HG03025 (cell line): ENCODE results near the gene ZNF205.

ENCODE experiments used
- ATAC-seq: cut with Tn5 transposase; IDR thresholded peaks from one replicate; pipeline ENCODE4 v1.9.1; 2021; ENCODE audit warnings: mild to moderate bottlenecking, moderate library complexity; ENCODE audit not compliant: unreplicated experiment, low FRiP score

ZNF205 gene

DNA sequence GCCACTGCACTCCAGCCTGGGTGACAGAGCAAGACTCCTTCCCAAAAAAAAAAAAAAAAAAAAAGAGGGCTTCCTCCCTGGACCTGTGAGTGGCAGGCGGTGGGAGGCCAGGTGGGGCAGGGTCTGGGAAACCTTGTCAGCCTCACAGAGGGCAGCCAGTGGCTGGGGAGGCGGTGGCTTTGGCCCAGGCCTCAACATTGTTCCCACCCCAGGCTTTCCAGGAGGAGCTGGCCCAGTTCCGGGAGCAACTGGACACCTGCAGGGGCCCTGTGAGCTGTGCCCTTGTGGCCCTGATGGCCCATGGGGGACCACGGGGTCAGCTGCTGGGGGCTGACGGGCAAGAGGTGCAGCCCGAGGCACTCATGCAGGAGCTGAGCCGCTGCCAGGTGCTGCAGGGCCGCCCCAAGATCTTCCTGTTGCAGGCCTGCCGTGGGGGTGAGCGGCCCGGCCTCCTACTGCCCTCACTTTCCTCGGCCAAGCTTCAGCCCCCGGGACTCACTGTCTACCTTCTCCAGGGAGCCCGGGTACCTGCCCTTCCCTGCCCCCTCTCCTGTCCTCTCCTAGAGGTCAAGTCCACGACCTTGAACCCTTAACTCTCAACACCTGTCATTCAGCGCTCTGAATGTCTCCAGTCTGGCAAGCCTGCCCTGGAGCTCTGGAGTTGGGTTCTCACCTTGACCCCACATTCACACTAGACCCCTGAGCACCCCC lies 34.8 kb downstream of the ZNF205 start:
- ATAC-seq, result no peak

DNA sequence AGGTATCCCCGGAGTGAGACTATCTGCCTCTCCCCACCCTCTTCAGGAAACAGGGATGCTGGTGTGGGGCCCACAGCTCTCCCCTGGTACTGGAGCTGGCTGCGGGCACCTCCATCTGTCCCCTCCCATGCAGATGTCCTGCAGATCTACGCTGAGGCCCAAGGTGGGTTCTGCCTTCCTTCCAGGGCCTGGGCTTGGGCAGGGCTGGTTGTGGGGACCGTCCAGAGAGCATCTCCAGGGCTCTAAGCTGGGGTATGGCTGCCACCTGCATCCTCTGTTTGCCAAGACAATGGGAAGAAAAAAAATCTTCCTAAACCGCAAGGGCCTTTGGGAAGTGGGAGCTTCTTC lies 35.3 kb downstream of the ZNF205 start:
- ATAC-seq, result no peak

DNA sequence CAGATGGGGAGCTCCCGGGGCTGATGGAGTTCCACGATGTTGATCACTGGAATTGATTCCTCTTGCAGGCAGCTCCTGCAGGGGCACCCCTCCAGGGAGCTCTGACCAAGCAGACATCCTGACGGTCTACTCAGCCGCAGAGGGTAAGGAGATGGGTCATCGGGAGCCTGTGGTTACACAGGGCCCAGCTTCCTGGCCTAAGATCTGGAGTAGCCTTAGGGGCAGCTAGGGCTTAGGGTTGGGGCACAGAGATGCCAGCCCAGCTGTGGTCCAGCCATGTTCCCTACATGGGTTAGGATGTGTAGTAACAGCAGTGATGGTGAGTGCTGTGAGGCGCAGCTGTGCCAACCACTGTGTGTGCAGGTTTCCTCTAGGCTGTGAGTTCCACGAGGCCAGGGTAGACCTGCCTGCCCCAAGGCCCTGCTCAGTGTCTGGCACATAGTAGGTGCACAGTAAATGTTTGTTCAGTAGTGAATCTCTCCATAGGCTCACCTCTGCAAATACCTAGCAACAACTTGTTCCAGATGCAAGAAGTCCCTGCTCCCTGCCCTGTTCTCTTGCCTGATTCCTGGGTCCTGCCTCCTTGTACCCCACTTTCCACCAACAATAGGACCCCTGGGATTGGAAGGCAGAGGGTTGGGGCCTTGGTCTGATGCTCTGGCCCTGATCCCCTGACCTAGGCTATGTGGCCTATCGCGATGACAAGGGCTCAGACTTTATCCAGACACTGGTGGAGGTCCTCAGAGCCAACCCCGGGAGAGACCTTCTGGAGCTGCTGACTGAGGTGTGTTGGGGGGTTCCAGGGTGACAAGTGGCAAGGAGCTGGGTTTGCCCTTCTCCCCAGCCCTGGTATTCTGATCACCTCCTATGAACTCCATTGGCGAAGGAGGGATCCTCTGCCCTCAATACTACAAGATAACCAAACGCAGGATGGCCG lies 36.1 kb downstream of the ZNF205 start:
- no peak for ATAC-seq

DNA sequence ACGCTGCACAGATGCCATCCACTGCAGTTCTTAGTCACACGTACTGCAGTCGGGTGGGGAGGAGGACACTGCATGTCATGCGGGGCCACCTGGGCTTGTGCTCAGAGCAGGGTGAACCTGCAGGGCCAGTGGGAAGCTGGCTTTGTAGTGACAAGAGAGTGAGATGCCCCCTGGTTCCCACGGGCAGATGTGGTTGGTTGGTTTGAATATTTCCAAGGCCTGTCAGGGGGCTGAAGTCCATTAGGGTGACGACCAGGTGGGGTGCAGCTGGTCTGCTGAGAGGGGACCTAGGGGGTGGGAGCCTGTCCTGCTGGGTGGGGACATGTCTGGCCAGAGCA lies 36.8 kb downstream of the ZNF205 start:
- no peak for ATAC-seq

- ATAC-seq, result peak; percentile 8
Measured at GRCh38 chr16:3149630-3150345, 37.4 kb downstream of the ZNF205 start.

DNA sequence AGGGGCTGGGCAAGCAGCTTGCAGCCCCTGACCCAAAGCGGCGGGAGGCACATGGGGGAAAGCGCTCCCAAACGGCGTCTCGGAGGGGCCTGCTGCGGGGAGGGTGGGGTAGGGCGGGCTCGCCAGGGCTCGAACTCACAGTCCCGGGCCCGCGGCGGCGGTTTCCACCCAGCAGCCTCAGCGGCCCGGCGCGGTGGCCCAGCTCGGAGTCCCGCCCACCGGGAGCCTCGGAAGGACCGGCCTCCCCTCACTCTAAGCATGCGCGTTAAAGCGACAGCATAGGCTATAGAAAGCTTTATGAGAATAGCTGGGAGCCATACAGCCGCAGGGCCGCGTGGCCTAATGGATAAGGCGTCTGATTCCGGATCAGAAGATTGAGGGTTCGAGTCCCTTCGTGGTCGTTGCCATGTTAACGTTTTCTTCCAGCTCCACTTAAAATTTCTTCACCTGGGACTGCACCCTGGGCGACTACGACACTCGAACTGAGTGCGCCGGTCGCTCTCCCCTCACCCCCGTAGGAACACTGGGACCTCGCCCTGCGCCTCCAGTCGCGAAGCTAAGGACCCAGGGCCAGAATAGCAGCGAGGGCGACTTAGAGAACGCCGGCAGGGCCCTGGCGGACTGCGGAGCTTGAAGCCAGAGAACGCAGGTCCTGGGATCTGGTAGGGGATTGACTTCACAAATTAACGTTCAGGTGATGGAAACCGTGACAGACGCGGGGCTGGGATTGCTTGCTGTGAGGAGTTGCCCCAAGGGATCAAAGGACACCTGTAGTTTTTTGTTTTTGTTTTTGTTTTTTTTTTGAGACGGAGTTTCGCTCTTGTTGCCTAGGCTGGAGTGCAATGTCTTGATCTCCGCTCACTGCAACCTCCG lies 38.2 kb downstream of the ZNF205 start:
- peak; percentile 53 for ATAC-seq

- ATAC-seq, result no peak
Measured at GRCh38 chr16:3152027-3152276, 39.6 kb downstream of the ZNF205 start.

DNA sequence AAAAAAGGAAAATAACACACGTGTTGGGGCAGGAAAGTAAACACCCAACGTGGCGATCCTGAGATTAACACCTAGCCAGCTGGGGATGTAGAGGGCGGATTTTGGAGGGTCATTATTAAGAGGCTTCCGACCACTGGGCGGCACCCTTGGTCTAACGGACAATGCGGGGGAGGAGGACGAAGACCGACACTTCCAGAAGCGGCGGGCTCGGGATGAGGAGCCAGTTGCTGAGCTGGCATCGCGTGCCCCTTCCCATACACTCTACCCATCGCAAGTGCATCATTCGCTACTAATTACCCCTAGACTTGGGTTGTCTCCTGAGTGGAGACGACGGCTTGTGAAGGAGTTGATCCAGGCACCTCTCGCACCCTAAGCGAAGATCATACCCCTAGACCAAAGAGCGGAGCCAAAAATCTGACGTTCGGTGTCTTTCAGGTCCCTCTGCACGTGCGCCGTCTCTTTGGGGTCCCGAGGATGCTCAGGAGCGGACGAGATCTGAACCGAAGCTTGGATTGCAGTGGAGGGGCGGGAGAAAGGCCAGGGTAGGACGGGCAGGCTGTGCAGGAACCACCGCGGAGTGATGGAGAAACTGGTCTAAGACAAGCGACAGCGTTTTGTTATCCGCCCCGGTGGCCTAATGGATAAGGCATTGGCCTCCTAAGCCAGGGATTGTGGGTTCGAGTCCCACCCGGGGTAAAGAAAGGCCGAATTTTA lies 40.0 kb downstream of the ZNF205 start:
- ATAC-seq, result no peak

- ATAC-seq, result no peak
Measured at GRCh38 chr16:3152991-3153368, 40.6 kb downstream of the ZNF205 start.

DNA sequence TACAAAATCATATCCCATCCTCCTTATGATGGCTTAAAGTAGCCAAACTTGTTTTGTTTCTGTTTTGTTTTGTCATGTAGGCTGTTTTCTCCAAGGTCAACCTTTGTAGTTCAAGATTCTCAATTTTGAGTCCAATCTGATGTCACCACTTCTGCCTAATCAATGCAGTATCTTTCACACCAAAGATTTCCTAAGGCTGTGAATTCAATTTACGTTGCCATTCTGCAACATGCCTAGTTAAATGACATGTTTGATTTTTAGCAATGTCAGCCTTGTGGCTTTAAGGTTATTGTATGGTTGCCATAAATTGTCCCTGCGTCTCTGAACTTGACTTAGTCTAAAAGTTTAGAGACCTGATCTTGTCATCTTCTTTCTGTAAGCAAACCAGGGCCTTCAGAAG lies 42.8 kb downstream of the ZNF205 start:
- ATAC-seq, result no peak

DNA sequence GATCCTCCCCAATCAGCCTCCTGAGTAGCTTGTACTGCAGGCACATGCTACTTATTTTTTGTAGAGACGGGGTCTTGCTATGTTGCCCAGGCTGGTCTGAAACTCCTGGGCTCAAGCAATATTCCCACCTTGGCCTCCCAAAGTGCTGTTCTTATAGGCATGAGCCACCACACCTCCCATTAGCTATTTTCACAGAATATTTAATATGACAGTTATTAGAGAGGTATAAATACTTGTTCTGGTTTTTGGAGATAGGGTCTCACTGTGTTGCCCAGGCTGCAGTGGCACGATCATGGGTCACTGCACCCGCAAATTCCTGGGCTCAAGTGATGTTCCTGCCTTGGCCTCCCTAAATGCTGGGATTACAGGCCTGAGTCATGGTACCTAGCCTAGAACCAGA lies 43.6 kb downstream of the ZNF205 start:
- ATAC-seq, result no peak

- ATAC-seq, result no peak
Measured at GRCh38 chr16:3157229-3158025, 45.0 kb downstream of the ZNF205 start.

DNA sequence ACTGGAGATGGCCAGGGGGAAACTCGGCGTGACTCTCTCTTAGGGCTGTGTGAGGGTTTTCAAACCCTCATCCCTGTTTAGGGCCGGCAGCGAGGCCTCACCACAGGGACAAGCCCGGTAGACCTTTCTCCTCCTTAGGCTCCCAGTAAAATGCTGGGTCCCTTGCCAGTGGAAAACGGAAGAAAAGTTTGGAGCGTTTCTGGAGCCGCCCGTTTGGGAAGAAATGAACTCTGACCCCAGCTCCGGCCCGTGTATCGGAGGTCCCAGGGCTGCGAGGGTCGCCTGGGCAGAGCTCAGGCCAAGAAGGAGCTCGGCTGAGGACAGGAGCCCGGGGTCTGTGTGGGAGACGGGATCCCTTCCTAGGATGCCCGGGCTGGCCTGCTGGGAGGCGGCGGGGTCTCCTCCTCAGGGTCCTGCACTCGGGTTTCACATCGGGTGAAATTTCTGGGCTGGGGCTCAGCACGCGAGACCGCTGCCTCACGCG lies 45.7 kb downstream of the ZNF205 start:
- no peak for ATAC-seq

GRCh38 chr16:3158510-3159314 lies 46.3 kb downstream of the ZNF205 start:
- ATAC-seq, result no peak

GRCh38 chr16:3161235-3162018 lies 49.0 kb downstream of the ZNF205 start:
- no peak for ATAC-seq

GRCh38 chr16:3164121-3164991 lies 52.0 kb downstream of the ZNF205 start:
- ATAC-seq, result no peak
